GM21529 (cell line): ENCODE data around the gene RHO.

ENCODE experiments used
- ATAC-seq: cut with Tn5 transposase; IDR thresholded peaks from one replicate; pipeline ENCODE4 v1.9.1; 2021; ENCODE audit not compliant: unreplicated experiment

Gene RHO

GRCh38 chr3:129558772-129559564, 30.5 kb downstream of the RHO start:
- ATAC-seq: no peak

- no peak for ATAC-seq
Measured at GRCh38 chr3:129559565-129560079, 31.2 kb downstream of the RHO start.

GRCh38 chr3:129560269-129560787, 31.9 kb downstream of the RHO start:
- ATAC-seq: no peak

GRCh38 chr3:129560911-129561594, 32.6 kb downstream of the RHO start:
- no peak for ATAC-seq

- no peak for ATAC-seq
Measured at GRCh38 chr3:129561619-129562248, 33.3 kb downstream of the RHO start.

- ATAC-seq: no peak
Measured at GRCh38 chr3:129562803-129563202, 34.4 kb downstream of the RHO start.

GRCh38 chr3:129563332-129563731, 34.9 kb downstream of the RHO start:
- ATAC-seq: no peak

- ATAC-seq: no peak
Measured at GRCh38 chr3:129563850-129564535, 35.6 kb downstream of the RHO start.

GRCh38 chr3:129564981-129565644, 36.7 kb downstream of the RHO start:
- ATAC-seq: no peak

- ATAC-seq: no peak
Measured at GRCh38 chr3:129565902-129566301, 37.5 kb downstream of the RHO start.

GRCh38 chr3:129567176-129567705, 38.8 kb downstream of the RHO start:
- no peak for ATAC-seq

- ATAC-seq: no peak
Measured at GRCh38 chr3:129567939-129568338, 39.5 kb downstream of the RHO start.

- ATAC-seq: no peak
Measured at GRCh38 chr3:129569856-129570255, 41.4 kb downstream of the RHO start.

- ATAC-seq: no peak
Measured at GRCh38 chr3:129571605-129572547, 43.4 kb downstream of the RHO start.

GRCh38 chr3:129572603-129573002, 44.2 kb downstream of the RHO start:
- no peak for ATAC-seq

- ATAC-seq: no peak
Measured at GRCh38 chr3:129573493-129573892, 45.1 kb downstream of the RHO start.

- ATAC-seq: no peak
Measured at GRCh38 chr3:129574206-129574605, 45.8 kb downstream of the RHO start.

GRCh38 chr3:129575233-129575996, 47.0 kb downstream of the RHO start:
- ATAC-seq: no peak
